Measurements from ENCODE around the gene CMA1. TPM values are rescaled to one million over a fixed set of nuclear protein-coding genes. Genes with fewer than 3 reads are reported as not detected.

Gene CMA1
- total and polyA plus RNA-seq, 2 of the 8 experiments (the other 6 are each of a cell fraction or from before 2014, with no cell fraction given), result not detected

DNA sequence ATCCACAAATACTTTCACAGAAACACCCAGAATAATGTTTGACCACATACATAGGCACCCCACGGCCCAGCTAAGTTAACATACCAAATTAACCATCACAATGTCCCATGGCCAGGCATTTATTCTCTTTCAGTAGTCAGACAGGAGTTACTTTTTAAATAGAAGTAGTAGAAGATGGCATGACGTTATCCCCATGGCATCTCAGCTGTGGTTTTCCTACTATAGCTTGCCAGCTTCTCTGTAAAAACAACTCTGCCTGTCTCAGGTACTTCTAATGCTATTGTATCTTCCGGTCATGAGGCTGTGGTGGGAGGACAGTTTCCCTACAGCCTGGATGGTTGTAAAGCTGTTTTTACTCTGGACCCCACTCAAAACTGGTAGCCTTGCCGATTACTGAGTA is 48.7 kb upstream of the CMA1 start (continued):
- TF ChIP-seq CHD7 (IDR thresholded peaks at IDR 0.05; ENCODE audit: insufficient replicate concordance, low read length), result no peak
- TF ChIP-seq NANOG (IDR thresholded peaks at IDR 0.05; ENCODE audit: insufficient read depth, low read depth, low read length, poor library complexity, severe bottlenecking), result no peak
- TF ChIP-seq, protein P1, sequence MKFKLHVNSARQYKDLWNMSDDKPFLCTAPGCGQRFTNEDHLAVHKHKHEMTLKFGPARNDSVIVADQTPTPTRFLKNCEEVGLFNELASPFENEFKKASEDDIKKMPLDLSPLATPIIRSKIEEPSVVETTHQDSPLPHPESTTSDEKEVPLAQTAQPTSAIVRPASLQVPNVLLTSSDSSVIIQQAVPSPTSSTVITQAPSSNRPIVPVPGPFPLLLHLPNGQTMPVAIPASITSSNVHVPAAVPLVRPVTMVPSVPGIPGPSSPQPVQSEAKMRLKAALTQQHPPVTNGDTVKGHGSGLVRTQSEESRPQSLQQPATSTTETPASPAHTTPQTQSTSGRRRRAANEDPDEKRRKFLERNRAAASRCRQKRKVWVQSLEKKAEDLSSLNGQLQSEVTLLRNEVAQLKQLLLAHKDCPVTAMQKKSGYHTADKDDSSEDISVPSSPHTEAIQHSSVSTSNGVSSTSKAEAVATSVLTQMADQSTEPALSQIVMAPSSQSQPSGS (IDR thresholded peaks at IDR 0.05; ENCODE audit: low read length), result no peak
- no peak for TF ChIP-seq SAP30 (IDR thresholded peaks at IDR 0.05; ENCODE audit: insufficient read depth, insufficient replicate concordance, low read length)
- TF ChIP-seq TAF7 (optimal IDR thresholded peaks at IDR 0.05; ENCODE audit: borderline replicate concordance, low read depth, low read length), result no peak

All from H1 (cell line).